Spleen (tissue), 13 donors: Measurements from ENCODE around the gene PRAMEF6. TPM values are rescaled to one million over a fixed set of nuclear protein-coding genes. Genes with fewer than 3 reads are reported as not detected.
"Not testable (repeated sequence)": the region's sequence is repeated elsewhere in the genome, so short reads cannot be mapped to it uniquely, and the experiment has no call there.

Experiments used
- DNase-seq: peaks from one replicate; pipeline ENCODE4 v3.0.0-alpha.2; 2020
- H3K27ac ChIP-seq, 8 donors: fragments of 200-600 bp; sonication (generic) in 7 of 8; 1 replicate in 4 of 8; 2 replicates in 4 of 8; pipeline versions ENCODE4 v1.5.0 to v1.8.0; 2016 to 2021; ENCODE audit warnings: inconsistent platforms in 4 of 8, mild to moderate bottlenecking in 4 of 8, moderate library complexity in 1 of 8
- H3K27me3 ChIP-seq, 7 donors: fragments of 200-600 bp; sonication (generic) in 6 of 7; replicated peaks in 1 of 7; 1 replicate in 4 of 7; 2 replicates in 3 of 7; pipeline versions ENCODE4 v1.5.0 to v1.8.0; 2016 to 2021; ENCODE audit warnings: inconsistent platforms in 3 of 7, mild to moderate bottlenecking in 1 of 7
- H3K36me3 ChIP-seq, 6 donors: fragments of 200-600 bp; sonication (generic) in 5 of 6; 1 replicate in 4 of 6; 2 replicates in 2 of 6; pipeline versions ENCODE4 v1.5.0 to v1.8.0; 2016 to 2021; ENCODE audit warnings: inconsistent platforms in 2 of 6
- H3K4me1 ChIP-seq, 6 donors: fragments of 200-600 bp; sonication (generic) in 5 of 6; 1 replicate in 3 of 6; 2 replicates in 3 of 6; pipeline versions ENCODE4 v1.5.0 to v1.8.0; 2016 to 2021; ENCODE audit warnings: inconsistent platforms in 3 of 6
- H3K4me3 ChIP-seq, 8 donors: fragments of 200-600 bp; sonication (generic) in 7 of 8; 1 replicate in 4 of 8; 2 replicates in 4 of 8; pipeline versions ENCODE4 v1.5.0 to v1.8.0; 2016 to 2021; ENCODE audit warnings: inconsistent platforms in 4 of 8, mild to moderate bottlenecking in 4 of 8, moderate library complexity in 2 of 8
- H3K9me3 ChIP-seq, 8 donors: fragments of 200-600 bp; sonication (generic) in 7 of 8; 1 replicate in 4 of 8; 2 replicates in 4 of 8; pipeline versions ENCODE4 v1.5.0 to v1.8.0; 2016 to 2021; ENCODE audit warnings: inconsistent platforms in 4 of 8
- WGBS, 5 donors: extraction: QIAGEN DNeasy Blood & Tissue Kit in 3 of 5; methylation state at CpG; one replicate each; pipeline versions ENCODE4 v1.1.5 to v1.1.7; 2013 to 2018; 5-methylcytosine and 5-hydroxymethylcytosine counted together
- intact Hi-C: fragments of 100-400 bp; cut with DNase I; formaldehyde crosslinking; loops from one replicate; pipeline ENCODE4 v1.15.0; 2023; ENCODE audit warnings: low total_unique reads
- long read RNA-seq, 2 donors: transcript quantifications; one replicate each; lab custom pipeline, GENCODE V29; 2026
- polyA plus RNA-seq, 3 donors: library from polyadenylated mRNA; stranded (reverse); fragments of 200-250 nt; gene quantifications; one replicate each; pipeline ENCODE4 v1.2.1, GENCODE V29; 2013
- small RNA-seq, 4 donors: library from RNA; depleted of rRNA; stranded (forward); fragments of <200 nt; gene quantifications; one replicate each; pipeline ENCODE3, GENCODE V24; 2016
- total RNA-seq, 7 donors: library from RNA; depleted of rRNA in 3 of 7; stranded (reverse); fragments of >200 nt in 3 of 7; fragmentation: NEBNext Ultra II Directional in 4 of 7; extraction: Animal tissue kit (Norgen Biotek cat#: 25700) in 4 of 7; gene quantifications; one replicate each; pipeline versions ENCODE4 v1.1.0 to v1.2.1, GENCODE V29; 2016 to 2021
- donor health status: healthy with polysubstance abuse.
- donor health status: DM: no; HTN: no; CAD: no; lungs with moderate emphysema.
- donor health status: DM: no; HTN: no; CAD: no.
- donor health status: Bipolar disorder and iron deficiency.
- donor health status: healthy.
- donor health status: DM: no; HTN: no; CAD: no.
- donor health status: DM: yes; HTN: yes; CAD: no.

Gene PRAMEF6
- total RNA-seq (not detected), polyA plus RNA-seq (not detected)
- long read RNA-seq, donor 1 = 0 reads
- long read RNA-seq, donor 2 = 0 reads

GRCh38 chr1:12947480-12947879, at the start of gene PRAMEF6:
Gene PRAMEF6, minus strand, starts transcription at chr1:12947580. Its CDS starts 5,062 bp downstream, at chr1:12942518.
- H3K27ac ChIP-seq, H3K4me1 ChIP-seq, H3K36me3 ChIP-seq, intact Hi-C loops, H3K9me3 ChIP-seq, H3K4me3 ChIP-seq, H3K27me3 ChIP-seq, DNase-seq: not testable (repeated sequence)
- WGBS, 5 donors = 75 to 100% (median 89%) methylated on average over 1 to 4 of the region's 4 CpGs

- intact Hi-C loops = not testable (repeated sequence)
- 0 to 42% (median 22%) methylated on average over 1 to 3 of the region's 5 CpGs; no CpG with 5 or more reads in 1 of the 5 donors for WGBS, 5 donors
These were observed 23.0 kb downstream of the PRAMEF6 start for GRCh38 chr1:12924368-12924767.

GRCh38 chr1:12921749-12922148, 25.6 kb downstream of the PRAMEF6 start:
- H3K4me3 ChIP-seq, H3K9me3 ChIP-seq, H3K27me3 ChIP-seq, H3K4me1 ChIP-seq, intact Hi-C loops, H3K36me3 ChIP-seq, H3K27ac ChIP-seq, DNase-seq: not testable (repeated sequence)
- 67 to 95% (median 71%) methylated on average over 2 of the region's 2 CpGs for WGBS, 5 donors

More at GRCh38 chr1:12924368-12924767, 23.0 kb downstream of the PRAMEF6 start:
- H3K27ac ChIP-seq, H3K27me3 ChIP-seq, H3K4me1 ChIP-seq, H3K4me3 ChIP-seq, H3K36me3 ChIP-seq, H3K9me3 ChIP-seq, DNase-seq: not testable (repeated sequence)

GRCh38 chr1:12916310-12916709, 31.1 kb downstream of the PRAMEF6 start, which contains the start of gene PRAMEF7:
Gene PRAMEF7, plus strand, starts transcription at chr1:12916610. Its CDS starts 1,083 bp downstream, at chr1:12917693.
- intact Hi-C loops, H3K27ac ChIP-seq, H3K4me3 ChIP-seq, H3K4me1 ChIP-seq, H3K9me3 ChIP-seq, DNase-seq, H3K27me3 ChIP-seq, H3K36me3 ChIP-seq: not testable (repeated sequence)
- no CpG with 5 or more reads among the region's 1 CpG for WGBS, 5 donors

- H3K36me3 ChIP-seq, H3K4me1 ChIP-seq, H3K27ac ChIP-seq, intact Hi-C loops, H3K27me3 ChIP-seq, H3K4me3 ChIP-seq, DNase-seq, H3K9me3 ChIP-seq: not testable (repeated sequence)
- WGBS, 5 donors = 73 to 100% (median 83%) methylated on average over 1 to 4 of the region's 5 CpGs; no CpG with 5 or more reads in 1 of the 5 donors
These were observed 43.4 kb downstream of the PRAMEF6 start for GRCh38 chr1:12903793-12904572.

- H3K27ac ChIP-seq, H3K36me3 ChIP-seq, intact Hi-C loops, H3K27me3 ChIP-seq, H3K9me3 ChIP-seq, H3K4me3 ChIP-seq, H3K4me1 ChIP-seq, DNase-seq: not testable (repeated sequence)
These were observed 48.2 kb downstream of the PRAMEF6 start for GRCh38 chr1:12899186-12899585.

- intact Hi-C loops, H3K27ac ChIP-seq, H3K9me3 ChIP-seq, H3K36me3 ChIP-seq, H3K27me3 ChIP-seq, H3K4me1 ChIP-seq, DNase-seq, H3K4me3 ChIP-seq: not testable (repeated sequence)
- whole genome bisulfite sequencing, 5 donors = 100% methylated on average over 1 of the region's 1 CpG; no CpG with 5 or more reads in 4 of the 5 donors
These were observed 49.2 kb downstream of the PRAMEF6 start, which contains the start of gene PRAMEF10 for GRCh38 chr1:12898170-12898569. Gene PRAMEF10, minus strand, starts transcription at chr1:12898270. Its CDS starts 2,423 bp downstream, at chr1:12895847.

Small RNA genes within 50 kb of the gene (small RNA-seq; reads per million reads assigned to genes)
- 0 reads per million in 4 donors for gene RNU6-1072P

Other genes starting within 250 kb of the PRAMEF6 start
- not detected for gene AADACL3, start 231.5 kb downstream of the PRAMEF6 start, total RNA-seq
- gene AADACL3, start 231.5 kb downstream of the PRAMEF6 start, polyA plus RNA-seq = not detected
- not detected for gene CFAP107, start 201.4 kb downstream of the PRAMEF6 start, total RNA-seq
- not detected for gene CFAP107, start 201.4 kb downstream of the PRAMEF6 start, polyA plus RNA-seq
- not detected for gene PRAMEF12, start 173.8 kb downstream of the PRAMEF6 start, total RNA-seq
- not detected for gene PRAMEF12, start 173.8 kb downstream of the PRAMEF6 start, polyA plus RNA-seq
- gene PRAMEF1, start 156.2 kb downstream of the PRAMEF6 start, total RNA-seq = not detected
- gene PRAMEF1, start 156.2 kb downstream of the PRAMEF6 start, polyA plus RNA-seq = not detected
- not detected for gene PRAMEF11, start 116.2 kb downstream of the PRAMEF6 start, total RNA-seq
- not detected for gene PRAMEF11, start 116.2 kb downstream of the PRAMEF6 start, polyA plus RNA-seq
- gene HNRNPCL1, start 98.9 kb downstream of the PRAMEF6 start, total RNA-seq = not detected
- gene HNRNPCL1, start 98.9 kb downstream of the PRAMEF6 start, polyA plus RNA-seq = not detected
- gene PRAMEF2, start 90.5 kb downstream of the PRAMEF6 start, total RNA-seq = not detected
- not detected for gene PRAMEF2, start 90.5 kb downstream of the PRAMEF6 start, polyA plus RNA-seq
- not detected for gene PRAMEF4, start 61.4 kb downstream of the PRAMEF6 start, total RNA-seq
- not detected for gene PRAMEF4, start 61.4 kb downstream of the PRAMEF6 start, polyA plus RNA-seq
- not detected for gene PRAMEF10, start 49.3 kb downstream of the PRAMEF6 start, total RNA-seq
- not detected for gene PRAMEF10, start 49.3 kb downstream of the PRAMEF6 start, polyA plus RNA-seq
- not detected for gene PRAMEF7, start 31.0 kb downstream of the PRAMEF6 start, total RNA-seq
- not detected for gene PRAMEF7, start 31.0 kb downstream of the PRAMEF6 start, polyA plus RNA-seq
- not detected for gene PRAMEF27, start 109.0 kb upstream of the PRAMEF6 start, total RNA-seq
- gene PRAMEF27, start 109.0 kb upstream of the PRAMEF6 start, polyA plus RNA-seq = not detected
- gene HNRNPCL3, start 113.2 kb upstream of the PRAMEF6 start, total RNA-seq = not detected
- gene HNRNPCL3, start 113.2 kb upstream of the PRAMEF6 start, polyA plus RNA-seq = not detected
- gene PRAMEF25, start 123.2 kb upstream of the PRAMEF6 start, total RNA-seq = not detected
- gene PRAMEF25, start 123.2 kb upstream of the PRAMEF6 start, polyA plus RNA-seq = not detected
- not detected for gene HNRNPCL2, start 169.3 kb upstream of the PRAMEF6 start, total RNA-seq
- gene HNRNPCL2, start 169.3 kb upstream of the PRAMEF6 start, polyA plus RNA-seq = not detected
- not detected for gene PRAMEF26, start 208.4 kb upstream of the PRAMEF6 start, total RNA-seq
- not detected for gene PRAMEF26, start 208.4 kb upstream of the PRAMEF6 start, polyA plus RNA-seq
- not detected for gene HNRNPCL4, start 218.1 kb upstream of the PRAMEF6 start, total RNA-seq
- gene HNRNPCL4, start 218.1 kb upstream of the PRAMEF6 start, polyA plus RNA-seq = not detected
- gene PRAMEF9, start 224.3 kb upstream of the PRAMEF6 start, total RNA-seq = not detected
- gene PRAMEF9, start 224.3 kb upstream of the PRAMEF6 start, polyA plus RNA-seq = not detected